ENCODE results near the gene PILRB. TPM values are rescaled to one million over a fixed set of nuclear protein-coding genes. Genes with fewer than 3 reads are reported as not detected.

The PILRB gene
- total and polyA plus RNA-seq, 9 of the 15 experiments (the other 6 are each of a cell fraction or from before 2014, with no cell fraction given): 6.2 to 94.6 (median 37.0) TPM

DNA sequence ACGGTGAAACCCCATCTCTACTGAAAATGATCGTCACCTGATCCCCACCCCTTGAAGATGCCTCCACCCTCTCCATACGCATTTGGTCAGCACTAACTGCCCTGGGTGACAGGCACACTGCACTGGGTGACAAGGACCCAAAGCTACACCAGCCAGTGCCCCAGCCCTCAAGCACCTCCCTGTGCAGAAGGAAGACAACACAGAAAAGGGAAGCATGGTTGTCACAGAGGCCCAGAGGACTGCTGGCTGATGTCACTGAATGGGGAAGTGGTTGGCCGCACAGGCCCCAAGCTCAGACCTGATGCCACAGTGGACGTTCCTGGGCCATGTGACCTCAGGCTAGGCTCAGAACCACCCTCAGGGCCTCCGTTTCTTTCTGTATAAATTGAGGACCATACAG, 11.2 kb downstream of the PILRB start (continued):
- TF ChIP-seq ARID3B (CRISPR knock-in tag; IDR thresholded peaks at IDR 0.05; ENCODE audit: borderline replicate concordance): no peak
- peak; percentile 46; the same call in 1 of the 2 replicates for TF ChIP-seq JUND (IDR thresholded peaks at IDR 0.05; ENCODE audit: borderline replicate concordance, low read depth, low read length)
- peak; percentile 61; the same call in 1 of the 3 replicates for TF ChIP-seq JUND (tag; IDR thresholded peaks at IDR 0.05; ENCODE audit: borderline replicate concordance, low read depth, low read length)
- TF ChIP-seq, protein P1, sequence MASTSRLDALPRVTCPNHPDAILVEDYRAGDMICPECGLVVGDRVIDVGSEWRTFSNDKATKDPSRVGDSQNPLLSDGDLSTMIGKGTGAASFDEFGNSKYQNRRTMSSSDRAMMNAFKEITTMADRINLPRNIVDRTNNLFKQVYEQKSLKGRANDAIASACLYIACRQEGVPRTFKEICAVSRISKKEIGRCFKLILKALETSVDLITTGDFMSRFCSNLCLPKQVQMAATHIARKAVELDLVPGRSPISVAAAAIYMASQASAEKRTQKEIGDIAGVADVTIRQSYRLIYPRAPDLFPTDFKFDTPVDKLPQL (IDR thresholded peaks at IDR 0.05; ENCODE audit: extremely low read depth, insufficient read length): no peak
- no peak for TF ChIP-seq TRIM25 (IDR thresholded peaks at IDR 0.05; ENCODE audit: borderline replicate concordance)
- TF ChIP-seq, protein P2, sequence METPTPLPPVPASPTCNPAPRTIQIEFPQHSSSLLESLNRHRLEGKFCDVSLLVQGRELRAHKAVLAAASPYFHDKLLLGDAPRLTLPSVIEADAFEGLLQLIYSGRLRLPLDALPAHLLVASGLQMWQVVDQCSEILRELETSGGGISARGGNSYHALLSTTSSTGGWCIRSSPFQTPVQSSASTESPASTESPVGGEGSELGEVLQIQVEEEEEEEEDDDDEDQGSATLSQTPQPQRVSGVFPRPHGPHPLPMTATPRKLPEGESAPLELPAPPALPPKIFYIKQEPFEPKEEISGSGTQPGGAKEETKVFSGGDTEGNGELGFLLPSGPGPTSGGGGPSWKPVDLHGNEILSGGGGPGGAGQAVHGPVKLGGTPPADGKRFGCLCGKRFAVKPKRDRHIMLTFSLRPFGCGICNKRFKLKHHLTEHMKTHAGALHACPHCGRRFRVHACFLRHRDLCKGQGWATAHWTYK (CRISPR knock-in tag; IDR thresholded peaks at IDR 0.05): no peak
- TF ChIP-seq STAG1 (CRISPR knock-in tag; IDR thresholded peaks at IDR 0.05; ENCODE audit: borderline replicate concordance): no peak
- no peak for TF ChIP-seq MTA1 (IDR thresholded peaks at IDR 0.05; ENCODE audit: borderline replicate concordance)
- no peak for TF ChIP-seq FOXK1 (CRISPR knock-in tag; IDR thresholded peaks at IDR 0.05; ENCODE audit: borderline replicate concordance)
- TF ChIP-seq ETV5 (CRISPR knock-in tag; IDR thresholded peaks at IDR 0.05; ENCODE audit: low read depth): no peak
- TF ChIP-seq CCNT2 (IDR thresholded peaks at IDR 0.05; ENCODE audit: borderline replicate concordance, extremely low read depth, insufficient read length, low read depth, low read length): no peak
- no peak for TF ChIP-seq ZNF347 (CRISPR knock-in tag; IDR thresholded peaks at IDR 0.05; ENCODE audit: low read depth)
- TF ChIP-seq CREB3L1 (IDR thresholded peaks at IDR 0.05; ENCODE audit: borderline replicate concordance, low read depth): no peak
- peak; percentile 98 for TF ChIP-seq SPI1 (IDR thresholded peaks at IDR 0.05; ENCODE audit: borderline replicate concordance, low read depth, low read length)
- TF ChIP-seq POLR2A (conservative IDR thresholded peaks at IDR 0.05): peak; percentile 58
- no peak for TF ChIP-seq TBL1XR1 (IDR thresholded peaks at IDR 0.05; ENCODE audit: low read length in 2 of 2)
- TF ChIP-seq HMG20A (CRISPR knock-in tag; conservative IDR thresholded peaks at IDR 0.05): no peak
- TF ChIP-seq THAP7 (CRISPR knock-in tag; IDR thresholded peaks at IDR 0.05): no peak
- no peak for TF ChIP-seq PTTG1 (tag; IDR thresholded peaks at IDR 0.05; ENCODE audit: low read depth)
- TF ChIP-seq ZNF785 (CRISPR knock-in tag; IDR thresholded peaks at IDR 0.05): no peak
- no peak for TF ChIP-seq NONO (IDR thresholded peaks at IDR 0.05; ENCODE audit: low read depth in 2 of 2, low read length in 1 of 2)
